Gastroesophageal sphincter (tissue), 3 donors: ENCODE data around the gene WAPL.
A peak's percentile ranks its signal among the peaks of the same experiment; 100 is the strongest.

Experiments
- EP300 ChIP-seq: sonication (generic); formaldehyde crosslinking; IDR thresholded peaks from one replicate; pipeline ENCODE4 v1.6.1; 2017; ENCODE audit warnings: antibody characterized with exemption, mild to moderate bottlenecking
- POLR2A ChIP-seq, 2 donors: fragments of 450-650 bp; IDR thresholded peaks; one replicate each; pipeline ENCODE4 v1.6.1; 2017; ENCODE audit warnings: antibody characterized with exemption in 2 of 2, mild to moderate bottlenecking in 2 of 2, moderate library complexity in 1 of 2
- TF ChIP-seq, protein P1 (sequence below), 4 experiments: fragments of 200-600 bp in 2 of 4; fragments of 450-650 bp in 2 of 4; sonication (generic) in 1 of 4; IDR thresholded peaks; one replicate each; pipeline ENCODE4 v1.5.1; 2017 to 2019; ENCODE audit warnings: antibody characterized with exemption in 4 of 4, mild to moderate bottlenecking in 2 of 4, moderate library complexity in 2 of 4

- TF ChIP-seq, protein P1, sequence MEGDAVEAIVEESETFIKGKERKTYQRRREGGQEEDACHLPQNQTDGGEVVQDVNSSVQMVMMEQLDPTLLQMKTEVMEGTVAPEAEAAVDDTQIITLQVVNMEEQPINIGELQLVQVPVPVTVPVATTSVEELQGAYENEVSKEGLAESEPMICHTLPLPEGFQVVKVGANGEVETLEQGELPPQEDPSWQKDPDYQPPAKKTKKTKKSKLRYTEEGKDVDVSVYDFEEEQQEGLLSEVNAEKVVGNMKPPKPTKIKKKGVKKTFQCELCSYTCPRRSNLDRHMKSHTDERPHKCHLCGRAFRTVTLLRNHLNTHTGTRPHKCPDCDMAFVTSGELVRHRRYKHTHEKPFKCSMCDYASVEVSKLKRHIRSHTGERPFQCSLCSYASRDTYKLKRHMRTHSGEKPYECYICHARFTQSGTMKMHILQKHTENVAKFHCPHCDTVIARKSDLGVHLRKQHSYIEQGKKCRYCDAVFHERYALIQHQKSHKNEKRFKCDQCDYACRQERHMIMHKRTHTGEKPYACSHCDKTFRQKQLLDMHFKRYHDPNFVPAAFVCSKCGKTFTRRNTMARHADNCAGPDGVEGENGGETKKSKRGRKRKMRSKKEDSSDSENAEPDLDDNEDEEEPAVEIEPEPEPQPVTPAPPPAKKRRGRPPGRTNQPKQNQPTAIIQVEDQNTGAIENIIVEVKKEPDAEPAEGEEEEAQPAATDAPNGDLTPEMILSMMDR (IDR thresholded peaks at IDR 0.05) = peak in 1 of 4 experiments; percentile 41
- TF ChIP-seq POLR2A (IDR thresholded peaks at IDR 0.05) (peak; percentile 78 to 80), EP300 (no peak)
These were observed at the start of gene WAPL for GRCh38 chr10:86521678-86522509.
